Fibroblast of lung (primary cell): ENCODE results near the gene SPDYA.

ENCODE experiments used
- CTCF ChIP-seq, 2 donors: IDR thresholded peaks in 1 of 2; conservative IDR thresholded peaks in 1 of 2; 1 replicate in 1 of 2; 2 replicates in 1 of 2; pipeline ENCODE4 v1.5.1; 2011 to 2012; ENCODE audit warnings: low read length in 2 of 2, control low read depth in 1 of 2, inconsistent platforms in 1 of 2, low read depth in 1 of 2, mild to moderate bottlenecking in 1 of 2
- EZH2 ChIP-seq: IDR thresholded peaks from 2 replicates; pipeline ENCODE4 v1.5.1; 2012; ENCODE audit warnings: low read length, control low read depth, mild to moderate bottlenecking; ENCODE audit errors: missing control alignments

GRCh38 chr2:28821295-28821958 is 10.8 kb downstream of the SPDYA start:
- TF ChIP-seq CTCF (conservative IDR thresholded peaks at IDR 0.05 in 1 of 2, IDR thresholded peaks at IDR 0.05 in 1 of 2; ENCODE audit: low read depth in 1 of 2, low read length in 2 of 2): peak; percentile 57 to 76
- TF ChIP-seq EZH2: no peak
